Neural crest cell (in vitro differentiated cells): Measurements from ENCODE around the gene AQP12B. TPM values are rescaled to one million over a fixed set of nuclear protein-coding genes. Genes with fewer than 3 reads are reported as not detected.
"Not testable (repeated sequence)": the region's sequence is repeated elsewhere in the genome, so short reads cannot be mapped to it uniquely, and the experiment has no call there.

ENCODE experiments used
- DNase-seq: peaks from one replicate; pipeline ENCODE4 v3.0.0; 2021; ENCODE audit warnings: low read depth, mixed read lengths, low spot score
- H3K27ac Mint-ChIP-seq: one replicate; pipeline ENCODE4 v1.8.0; 2021; ENCODE audit warnings: mild to moderate bottlenecking, mixed read lengths; ENCODE audit not compliant: unreplicated experiment
- H3K27me3 Mint-ChIP-seq: 2 replicates; pipeline ENCODE4 v1.8.0; 2021; ENCODE audit warnings: low read depth, mild to moderate bottlenecking, mixed read lengths
- H3K36me3 Mint-ChIP-seq: 2 replicates; pipeline ENCODE4 v1.8.0; 2021; ENCODE audit warnings: low read depth, mild to moderate bottlenecking, mixed read lengths
- H3K4me1 Mint-ChIP-seq: 2 replicates; pipeline ENCODE4 v1.8.0; 2021; ENCODE audit warnings: mixed read lengths
- H3K4me3 Mint-ChIP-seq: one replicate; pipeline ENCODE4 v1.8.0; 2021; ENCODE audit warnings: mild to moderate bottlenecking, mixed read lengths
- H3K9me3 Mint-ChIP-seq: 2 replicates; pipeline ENCODE4 v1.8.0; 2021; ENCODE audit warnings: mixed read lengths
- long read RNA-seq: library from polyadenylated mRNA; unstranded; transcript quantifications from one replicate; pipeline ENCODE4 v2.0.0, GENCODE V29; 2020
- total RNA-seq: library from RNA; stranded (reverse); gene quantifications from 2 replicates; pipeline ENCODE4 v1.2.1, GENCODE V29; 2021
- TF ChIP-seq, protein P1 (sequence below): fragments of 200-600 bp; sonication (generic); conservative IDR thresholded peaks from 2 replicates; pipeline ENCODE4 v1.5.0; 2021; ENCODE audit warnings: antibody characterized with exemption, mild to moderate bottlenecking

Gene AQP12B, protein sequence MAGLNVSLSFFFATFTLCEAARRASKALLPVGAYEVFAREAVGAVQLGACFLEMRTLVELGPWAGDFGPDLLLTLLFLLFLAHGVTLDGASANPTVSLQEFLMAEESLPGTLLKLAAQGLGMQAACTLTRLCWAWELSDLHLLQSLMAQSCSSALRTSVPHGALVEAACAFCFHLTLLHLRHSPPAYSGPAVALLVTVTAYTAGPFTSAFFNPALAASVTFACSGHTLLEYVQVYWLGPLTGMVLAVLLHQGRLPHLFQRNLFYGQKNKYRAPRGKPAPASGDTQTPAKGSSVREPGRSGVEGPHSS
- not detected in 2 replicates for total RNA-seq
- long read RNA-seq, result 0 reads

DNA sequence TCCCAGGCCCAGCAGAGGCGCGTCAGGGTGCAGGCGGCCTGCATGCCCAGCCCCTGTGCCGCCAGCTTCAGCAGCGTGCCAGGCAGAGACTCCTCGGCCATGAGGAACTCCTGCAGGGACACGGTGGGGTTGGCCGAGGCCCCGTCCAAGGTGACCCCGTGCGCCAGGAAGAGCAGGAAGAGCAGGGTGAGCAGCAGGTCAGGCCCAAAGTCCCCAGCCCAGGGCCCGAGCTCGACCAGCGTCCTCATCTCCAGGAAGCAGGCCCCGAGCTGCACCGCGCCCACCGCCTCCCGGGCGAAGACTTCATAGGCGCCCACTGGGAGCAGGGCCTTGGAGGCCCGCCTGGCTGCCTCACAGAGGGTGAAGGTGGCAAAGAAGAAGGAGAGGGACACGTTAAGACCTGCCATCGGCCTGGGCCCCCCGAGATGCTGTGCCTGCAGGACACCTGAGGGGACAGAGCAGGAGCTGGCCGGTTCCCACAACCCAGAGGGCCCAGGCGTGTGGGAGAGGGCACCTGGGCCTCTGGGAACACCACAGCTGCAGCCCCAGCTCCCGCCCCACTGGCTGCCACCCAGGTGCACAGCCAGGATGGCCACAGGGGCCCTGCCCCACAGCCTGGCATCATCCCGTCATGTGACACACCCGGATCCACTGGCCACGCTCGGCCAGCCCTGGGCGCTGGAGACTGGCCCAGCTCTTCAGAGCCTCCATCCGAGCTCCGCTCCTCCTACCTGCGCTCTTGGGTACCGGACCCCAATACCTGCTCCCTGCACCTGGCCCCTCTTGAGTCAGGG, at the start of gene AQP12B:
TSS of gene AQP12B (minus strand) at position 455 of the 794 bp plus-strand sequence. CDS start at position 407, 48 bp downstream.
- H3K27me3 Mint-ChIP-seq, H3K27ac Mint-ChIP-seq, H3K9me3 Mint-ChIP-seq, DNase-seq, H3K4me1 Mint-ChIP-seq, H3K36me3 Mint-ChIP-seq, H3K4me3 Mint-ChIP-seq: not testable (repeated sequence)

DNA sequence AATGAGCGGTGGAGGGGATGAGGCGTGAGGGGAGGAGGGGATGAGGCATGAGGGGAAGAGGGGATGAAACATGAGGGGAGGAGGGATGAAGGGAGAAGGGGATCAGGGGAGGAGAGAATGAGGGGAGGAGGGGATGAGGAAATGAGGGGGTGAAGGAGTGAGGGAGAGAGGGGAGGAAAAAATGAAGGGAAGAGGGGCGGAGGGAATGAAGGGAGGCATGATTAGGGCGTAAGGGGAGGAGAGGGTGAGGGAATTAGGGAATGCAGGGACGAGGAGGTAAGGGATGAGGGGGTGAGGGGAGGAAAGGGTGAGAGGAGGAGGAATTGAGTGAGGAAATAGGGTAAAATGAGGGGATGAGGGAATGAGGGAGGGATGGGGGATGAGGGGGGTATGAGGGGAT, 49.5 kb upstream of the AQP12B start:
- no peak for DNase-seq
- Mint-ChIP-seq H3K27me3 (no peaks in the 10 kb centered on the region), H3K27ac (no peak overlapping the region), H3K36me3 (no peaks in the 10 kb centered on the region), H3K9me3 (no peaks in the 10 kb centered on the region), H3K4me1 (no peaks in the 10 kb centered on the region), H3K4me3 (no peak overlapping the region)
- TF ChIP-seq, protein P1, sequence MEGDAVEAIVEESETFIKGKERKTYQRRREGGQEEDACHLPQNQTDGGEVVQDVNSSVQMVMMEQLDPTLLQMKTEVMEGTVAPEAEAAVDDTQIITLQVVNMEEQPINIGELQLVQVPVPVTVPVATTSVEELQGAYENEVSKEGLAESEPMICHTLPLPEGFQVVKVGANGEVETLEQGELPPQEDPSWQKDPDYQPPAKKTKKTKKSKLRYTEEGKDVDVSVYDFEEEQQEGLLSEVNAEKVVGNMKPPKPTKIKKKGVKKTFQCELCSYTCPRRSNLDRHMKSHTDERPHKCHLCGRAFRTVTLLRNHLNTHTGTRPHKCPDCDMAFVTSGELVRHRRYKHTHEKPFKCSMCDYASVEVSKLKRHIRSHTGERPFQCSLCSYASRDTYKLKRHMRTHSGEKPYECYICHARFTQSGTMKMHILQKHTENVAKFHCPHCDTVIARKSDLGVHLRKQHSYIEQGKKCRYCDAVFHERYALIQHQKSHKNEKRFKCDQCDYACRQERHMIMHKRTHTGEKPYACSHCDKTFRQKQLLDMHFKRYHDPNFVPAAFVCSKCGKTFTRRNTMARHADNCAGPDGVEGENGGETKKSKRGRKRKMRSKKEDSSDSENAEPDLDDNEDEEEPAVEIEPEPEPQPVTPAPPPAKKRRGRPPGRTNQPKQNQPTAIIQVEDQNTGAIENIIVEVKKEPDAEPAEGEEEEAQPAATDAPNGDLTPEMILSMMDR, result no peak

DNA sequence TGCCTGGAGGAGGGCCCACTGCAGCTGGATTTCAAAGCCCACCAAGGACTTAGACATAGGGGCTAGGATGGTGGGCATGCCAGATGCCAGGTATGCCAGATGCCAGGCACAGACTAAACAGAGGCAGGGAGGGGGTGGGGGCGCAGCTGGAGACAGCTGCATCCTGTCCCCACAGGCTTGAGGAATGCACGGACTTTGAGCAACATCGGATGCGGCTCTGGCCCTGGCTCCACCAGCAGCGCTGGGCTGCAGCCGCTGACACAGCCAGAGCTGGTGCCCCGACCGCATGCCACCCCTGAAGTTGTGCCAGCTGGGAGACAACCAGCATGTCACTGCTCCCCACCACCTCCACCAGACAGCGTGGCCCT, 48.5 kb upstream of the AQP12B start:
- no peak for DNase-seq
- H3K27ac Mint-ChIP-seq, result no peak overlapping the region
- TF ChIP-seq, protein P1, result no peak
- H3K36me3 Mint-ChIP-seq, result no peaks in the 10 kb centered on the region
- H3K4me3 Mint-ChIP-seq, result no peak overlapping the region
- H3K4me1 Mint-ChIP-seq, result no peaks in the 10 kb centered on the region
- no peaks in the 10 kb centered on the region for H3K9me3 Mint-ChIP-seq
- no peaks in the 10 kb centered on the region for H3K27me3 Mint-ChIP-seq

DNA sequence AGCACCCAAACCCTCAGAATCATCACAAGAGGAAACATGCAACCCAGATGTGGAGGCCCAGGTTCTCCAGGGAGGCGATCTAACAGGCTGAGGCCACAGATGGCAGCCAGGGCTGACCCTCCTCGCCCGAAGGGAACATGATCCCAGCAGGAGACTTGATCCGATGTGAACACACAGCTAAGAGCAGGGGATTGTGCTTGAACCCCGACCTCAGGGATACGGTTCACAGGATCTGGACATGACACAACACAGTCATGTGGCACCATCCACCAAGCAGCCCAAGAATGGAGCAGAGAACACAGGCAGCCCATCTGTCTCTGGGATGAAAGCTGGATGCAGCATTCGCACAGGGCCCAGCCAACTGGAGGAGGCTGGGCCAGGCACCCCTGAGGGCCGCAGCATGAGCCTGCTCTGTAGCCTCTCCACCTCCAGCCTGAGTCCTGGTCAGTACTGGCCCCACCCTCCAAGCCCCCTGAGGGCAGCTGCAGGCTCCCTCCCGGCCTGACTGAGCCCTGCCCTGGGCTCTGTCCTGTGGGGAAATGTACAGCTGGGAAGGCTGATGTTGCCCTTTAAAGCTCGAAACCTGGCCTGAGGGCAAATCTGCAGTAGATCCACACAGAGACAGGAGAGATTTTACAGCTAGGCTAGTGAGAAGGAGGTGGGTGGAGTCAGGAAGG, 48.0 kb upstream of the AQP12B start:
- DNase-seq, result no peak
- Mint-ChIP-seq H3K27me3 (no peaks in the 10 kb centered on the region), H3K4me1 (no peaks in the 10 kb centered on the region), H3K9me3 (no peaks in the 10 kb centered on the region), H3K4me3 (no peak overlapping the region), H3K27ac (no peak overlapping the region), H3K36me3 (no peaks in the 10 kb centered on the region)
- TF ChIP-seq, protein P1, result no peak

DNA sequence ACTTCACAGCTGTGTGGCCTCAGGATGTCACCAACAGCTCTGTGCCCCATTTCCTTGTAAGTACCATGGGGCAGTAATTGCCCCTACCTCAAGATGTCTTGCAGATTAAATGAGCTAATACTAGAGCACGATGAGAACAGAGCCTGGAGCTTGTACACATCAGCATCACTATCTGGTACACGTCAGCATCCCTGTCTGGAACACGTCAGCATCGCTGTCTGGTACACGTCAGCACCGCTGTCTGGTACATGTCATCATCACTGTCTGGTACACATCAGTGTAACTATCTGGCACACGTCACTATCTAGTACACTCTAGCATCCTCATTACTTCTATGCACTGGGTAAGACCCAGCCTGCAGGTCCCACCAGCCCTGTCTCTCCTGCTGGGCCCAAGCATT, 46.1 kb upstream of the AQP12B start:
- TF ChIP-seq, protein P1, result no peak
- no peak overlapping the region for H3K4me3 Mint-ChIP-seq
- H3K27ac Mint-ChIP-seq, result no peak overlapping the region
- H3K9me3 Mint-ChIP-seq, result no peaks in the 10 kb centered on the region
- H3K27me3 Mint-ChIP-seq, result no peaks in the 10 kb centered on the region
- H3K36me3 Mint-ChIP-seq, result no peaks in the 10 kb centered on the region
- H3K4me1 Mint-ChIP-seq, result no peaks in the 10 kb centered on the region
- DNase-seq, result no peak
